Spinal cord (tissue), 10 donors: Measurements from ENCODE around the gene VMAC. TPM values are rescaled to one million over a fixed set of nuclear protein-coding genes. Genes with fewer than 3 reads are reported as not detected.

Source experiments
- DNase-seq, 6 donors: peaks; one replicate each; pipeline versions ENCODE4 v3.0.0 to v3.0.0-alpha.2; 2013 to 2015; ENCODE audit warnings: low spot score in 6 of 6, low read depth in 4 of 6
- H3K27ac ChIP-seq: one replicate; pipeline ENCODE4 v1.5.1; 2013; ENCODE audit warnings: low read depth, low read length, control low read depth
- H3K27me3 ChIP-seq: one replicate; pipeline ENCODE4 v1.6.1; 2013; ENCODE audit warnings: low read length; ENCODE audit not compliant: control insufficient read depth, insufficient read depth
- H3K36me3 ChIP-seq: one replicate; pipeline ENCODE4 v1.6.1; 2013; ENCODE audit warnings: low read length; ENCODE audit not compliant: control insufficient read depth, insufficient read depth
- H3K4me1 ChIP-seq: one replicate; pipeline ENCODE4 v1.6.1; 2013; ENCODE audit warnings: low read length; ENCODE audit not compliant: control insufficient read depth, insufficient read depth
- H3K4me3 ChIP-seq: one replicate; pipeline ENCODE4 v1.5.1; 2013; ENCODE audit warnings: low read depth, low read length, control low read depth
- H3K9me3 ChIP-seq: one replicate; pipeline ENCODE4 v1.6.1; 2013; ENCODE audit warnings: low read length; ENCODE audit not compliant: control insufficient read depth, insufficient read depth
- WGBS: methylation state at CpG from one replicate; pipeline ENCODE4 v1.1.5; 2013; ENCODE audit warnings: missing lambda C conversion rate; ENCODE audit not compliant: insufficient coverage; 5-methylcytosine and 5-hydroxymethylcytosine counted together
- polyA plus RNA-seq, 2 donors: library from polyadenylated mRNA; unstranded; fragments of 120-200 nt; gene quantifications; one replicate each; pipeline ENCODE4 v1.2.1, GENCODE V29; 2013; ENCODE audit not compliant: insufficient read length in 2 of 2
- total RNA-seq, 2 donors: library from RNA; depleted of rRNA in 1 of 2; stranded (reverse); fragments of 120-200 nt in 1 of 2; fragments of >200 nt in 1 of 2; gene quantifications; one replicate each; pipeline versions ENCODE4 v1.2.3 to v1.2.4, GENCODE V29; 2013 to 2014
- donor health status: healthy.

The VMAC gene
- total and polyA plus RNA-seq, 4 donors = 4.7 to 9.8 (median 6.9) TPM

GRCh38 chr19:5900976-5901375 lies 3.7 kb upstream of the VMAC start:
- DNase-seq = no peak
- Histone ChIP-seq H3K27me3 (no peaks in the 10 kb centered on the region), H3K9me3 (no peaks in the 10 kb centered on the region), H3K27ac (no peak overlapping the region), H3K4me1 (peaks cover 31% of the 10 kb centered on the region), H3K36me3 (peaks cover 50% of the 10 kb centered on the region), H3K4me3 (no peak overlapping the region)
- WGBS = 93% methylated on average over 8 of the region's 8 CpGs

DNA sequence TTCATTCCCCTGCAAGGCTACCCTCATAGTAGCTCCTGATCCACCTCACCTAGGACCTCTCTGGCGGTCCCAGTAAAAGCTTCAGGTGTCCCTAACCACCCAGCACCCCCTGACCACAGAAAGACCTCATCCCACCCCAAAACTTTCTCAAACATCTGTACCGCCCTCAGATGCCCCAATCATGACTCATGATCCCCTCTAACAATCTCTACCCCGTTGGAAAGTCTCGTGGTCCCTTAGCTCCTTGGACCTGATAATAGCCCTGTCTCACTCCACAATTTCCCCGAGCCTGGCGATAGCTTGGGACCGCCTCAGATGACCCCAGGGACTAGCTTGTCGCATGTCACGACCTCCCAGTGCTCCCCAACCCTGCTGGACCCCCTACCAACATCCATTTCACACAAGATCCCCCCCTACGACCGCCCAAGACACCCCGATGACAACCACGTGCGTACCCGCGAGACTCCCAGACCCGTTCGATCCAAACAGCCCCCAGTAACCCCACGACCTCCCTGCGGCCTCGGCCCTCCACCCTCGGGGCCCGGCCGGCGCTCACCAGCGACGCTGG lies 1.5 kb upstream of the VMAC start:
- no peaks in the 10 kb centered on the region for H3K9me3 ChIP-seq
- peak overlapping the region; percentile 94 for H3K4me3 ChIP-seq
- H3K36me3 ChIP-seq = peaks cover 29% of the 10 kb centered on the region
- peak overlapping the region; percentile 94 for H3K27ac ChIP-seq
- peaks cover 31% of the 10 kb centered on the region for H3K4me1 ChIP-seq
- no peaks in the 10 kb centered on the region for H3K27me3 ChIP-seq
- 0% methylated on average over 27 of the region's 27 CpGs for WGBS
- no peak for DNase-seq

- Histone ChIP-seq H3K36me3 (peaks cover 27% of the 10 kb centered on the region), H3K9me3 (no peaks in the 10 kb centered on the region), H3K4me1 (peaks cover 31% of the 10 kb centered on the region), H3K27ac (peak within 1 kb of the TSS; percentile 94), H3K27me3 (no peaks in the 10 kb centered on the region), H3K4me3 (peak within 1 kb of the TSS; percentile 94)
- peak; percentile 88 to 99 (median 96) for DNase-seq
- under 1% methylated on average over 57 of the region's 57 CpGs for WGBS
Measured at GRCh38 chr19:5903624-5904351, 884 bp upstream of the VMAC start, which contains the start of gene NDUFA11. TSS of gene NDUFA11 (minus strand) at chr19:5903790. CDS start at chr19:5903708, 82 bp downstream.

- WGBS = 55% methylated on average over 19 of the region's 31 CpGs
- no peaks in the 10 kb centered on the region for H3K27me3 ChIP-seq
- H3K27ac ChIP-seq = no peak overlapping the region
- H3K36me3 ChIP-seq = peaks cover 31% of the 10 kb centered on the region
- DNase-seq = no peak
- H3K4me3 ChIP-seq = peak overlapping the region; percentile 64
- H3K4me1 ChIP-seq = peaks cover 45% of the 10 kb centered on the region
- H3K9me3 ChIP-seq = no peaks in the 10 kb centered on the region
Measured at GRCh38 chr19:5905114-5905778, 574 bp downstream of the VMAC start.

- Histone ChIP-seq H3K4me3 (no peak overlapping the region), H3K36me3 (peaks cover 24% of the 10 kb centered on the region), H3K4me1 (peaks cover 46% of the 10 kb centered on the region), H3K9me3 (no peaks in the 10 kb centered on the region), H3K27ac (no peak overlapping the region), H3K27me3 (no peaks in the 10 kb centered on the region)
- WGBS = no CpG with 5 or more reads among the region's 5 CpGs
- no peak for DNase-seq
Measured at GRCh38 chr19:5907241-5907640, 2.6 kb downstream of the VMAC start.

DNA sequence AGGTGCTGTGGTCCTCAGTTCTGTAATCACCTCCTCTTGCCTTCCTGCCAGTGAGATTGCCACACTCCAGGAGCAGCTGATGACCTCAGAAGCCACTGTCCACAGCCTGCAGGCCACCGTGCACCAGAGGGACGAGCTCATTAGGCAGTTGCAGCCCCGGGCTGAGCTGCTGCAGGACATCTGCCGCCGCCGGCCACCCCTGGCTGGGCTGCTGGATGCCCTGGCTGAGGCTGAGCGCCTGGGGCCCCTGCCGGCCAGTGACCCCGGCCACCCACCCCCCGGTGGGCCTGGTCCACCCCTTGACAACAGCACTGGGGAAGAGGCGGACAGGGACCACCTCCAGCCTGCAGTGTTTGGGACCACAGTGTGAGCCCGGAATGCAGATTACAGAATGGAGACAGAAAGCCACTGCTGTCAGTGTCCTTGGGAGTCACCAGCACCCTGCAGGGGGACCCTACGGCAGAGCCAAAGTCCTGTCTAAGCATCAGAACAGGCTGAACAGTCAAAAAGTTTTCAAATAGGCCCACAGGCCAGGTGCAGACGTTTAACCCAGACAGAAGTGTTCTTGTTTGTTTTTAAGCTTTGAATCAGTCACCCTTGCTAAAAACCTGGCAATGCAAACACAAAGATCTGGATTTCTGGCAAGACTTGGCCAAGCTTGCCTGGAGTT lies 4.2 kb downstream of the VMAC start:
- Histone ChIP-seq H3K27ac (no peak overlapping the region), H3K4me1 (peaks cover 34% of the 10 kb centered on the region), H3K36me3 (peaks cover 27% of the 10 kb centered on the region), H3K4me3 (no peak overlapping the region), H3K27me3 (no peaks in the 10 kb centered on the region), H3K9me3 (no peaks in the 10 kb centered on the region)
- WGBS = 54% methylated on average over 14 of the region's 14 CpGs
- DNase-seq = no peak

DNA sequence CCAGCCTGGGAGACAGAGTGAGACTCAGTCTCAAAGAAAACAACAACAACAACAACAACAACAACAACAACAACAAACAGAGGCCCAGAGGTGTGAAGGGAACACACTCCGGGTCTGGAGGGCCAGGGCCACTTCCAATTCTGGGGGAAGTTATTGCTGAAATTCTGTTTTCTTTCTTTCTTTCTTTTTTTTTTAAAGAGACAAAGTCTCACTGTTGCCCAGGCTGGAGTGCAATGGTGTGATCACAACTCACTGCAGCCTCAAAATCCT lies 5.9 kb downstream of the VMAC start:
- WGBS = no CpG with 5 or more reads among the region's 1 CpG
- Histone ChIP-seq H3K36me3 (peaks cover 44% of the 10 kb centered on the region), H3K4me1 (peaks cover 30% of the 10 kb centered on the region), H3K4me3 (no peak overlapping the region), H3K9me3 (no peaks in the 10 kb centered on the region), H3K27me3 (no peaks in the 10 kb centered on the region), H3K27ac (no peak overlapping the region)
- no peak for DNase-seq

- H3K9me3 ChIP-seq = no peaks in the 10 kb centered on the region
- no CpG with 5 or more reads among the region's 1 CpG for WGBS
- H3K4me1 ChIP-seq = peaks cover 28% of the 10 kb centered on the region
- no peak overlapping the region for H3K27ac ChIP-seq
- no peak overlapping the region for H3K4me3 ChIP-seq
- peaks cover 52% of the 10 kb centered on the region for H3K36me3 ChIP-seq
- no peak for DNase-seq
- no peaks in the 10 kb centered on the region for H3K27me3 ChIP-seq
Measured at GRCh38 chr19:5911366-5911765, 6.7 kb downstream of the VMAC start.

DNA sequence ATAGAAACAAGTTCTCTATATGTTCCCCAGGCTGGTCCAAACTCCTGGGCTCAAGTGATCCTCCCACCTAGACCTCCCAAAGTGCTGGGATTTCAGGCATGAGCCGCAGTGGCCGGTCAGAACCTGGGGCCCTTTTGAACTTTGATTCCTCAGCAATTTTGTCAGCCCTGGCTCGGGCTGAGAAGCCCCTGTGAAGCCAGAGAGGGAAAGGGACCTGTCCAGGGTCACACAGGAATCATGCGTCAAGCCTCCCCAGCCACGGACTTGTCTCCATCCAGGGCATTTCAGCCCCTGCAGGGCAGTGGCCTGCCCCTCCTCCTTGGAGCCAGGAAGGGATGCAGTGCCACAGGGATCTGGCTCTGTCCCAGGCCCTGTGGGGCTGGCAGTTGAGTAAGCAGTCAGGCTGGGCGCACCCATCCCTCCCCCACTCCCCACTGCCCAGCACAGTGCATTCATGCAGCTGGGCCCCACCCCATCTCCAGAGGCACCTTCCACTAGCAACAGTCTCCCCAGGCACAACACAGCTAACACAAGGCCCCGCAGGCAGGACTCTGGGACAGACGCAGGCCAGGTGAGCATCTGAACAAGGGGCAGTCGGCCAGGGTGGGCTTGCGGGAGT lies 9.2 kb downstream of the VMAC start, which contains the start of gene CAPS:
Gene CAPS, plus strand, starts transcription at position 516 of the 619 bp plus-strand sequence. CDS start 153 bp downstream, outside the sequence.
- Histone ChIP-seq H3K4me1 (peaks cover 28% of the 10 kb centered on the region), H3K36me3 (peaks cover 74% of the 10 kb centered on the region), H3K27me3 (no peaks in the 10 kb centered on the region), H3K4me3 (no peak within 1 kb of the TSS), H3K27ac (no peak within 1 kb of the TSS), H3K9me3 (no peaks in the 10 kb centered on the region)
- 86% methylated on average over 10 of the region's 10 CpGs for WGBS
- peak in 2 of 6 donors; percentile 8 to 54 for DNase-seq
